Hematopoietic multipotent progenitor cell (in vitro differentiated cells): ENCODE data around the gene POLD1. TPM values are rescaled to one million over a fixed set of nuclear protein-coding genes. Genes with fewer than 3 reads are reported as not detected.

Experiments used
- DNase-seq, 3 donors: peaks; one replicate each; pipeline ENCODE4 v3.0.0-alpha.2; 2011 to 2015; ENCODE audit warnings: low read depth in 2 of 3, low spot score in 2 of 3
- total RNA-seq: library from RNA; depleted of rRNA; stranded (reverse); fragments of >200 nt; gene quantifications from one replicate; pipeline ENCODE4 v1.2.3, GENCODE V29; 2012

Gene POLD1
- total RNA-seq, 1 donor, result 85.6 TPM

- DNase-seq, result peak; percentile 36 to 82 (median 72)
These were observed 77.1 kb downstream of the POLD1 start for GRCh38 chr19:50461066-50461875.

- no peak for DNase-seq
These were observed 78.8 kb downstream of the POLD1 start for GRCh38 chr19:50462970-50463369.

- DNase-seq, result no peak
These were observed 80.2 kb downstream of the POLD1 start for GRCh38 chr19:50464348-50464747.

- no peak for DNase-seq
These were observed 80.9 kb downstream of the POLD1 start for GRCh38 chr19:50465000-50465399.

- no peak for DNase-seq
These were observed 82.0 kb downstream of the POLD1 start for GRCh38 chr19:50465986-50466705.

- DNase-seq, result no peak
These were observed 82.5 kb downstream of the POLD1 start for GRCh38 chr19:50466706-50467039.

GRCh38 chr19:50467566-50467965 lies 83.4 kb downstream of the POLD1 start:
- DNase-seq, result no peak

Other genes with a start within 250 kb of the POLD1 start
- not detected for gene IZUMO2, start 221.1 kb upstream of the POLD1 start, total RNA-seq
- under 0.01 TPM for gene MYH14, start 180.7 kb upstream of the POLD1 start, total RNA-seq
- 0.27 TPM for gene KCNC3, start 55.0 kb upstream of the POLD1 start, total RNA-seq
- 0.27 TPM for gene NAPSA, start 18.7 kb upstream of the POLD1 start, total RNA-seq
- gene NR1H2, start 7.9 kb upstream of the POLD1 start, total RNA-seq, result 127 TPM
- 2.4 TPM for gene SPIB, start 34.6 kb downstream of the POLD1 start, total RNA-seq
- gene MYBPC2, start 48.5 kb downstream of the POLD1 start, total RNA-seq, result 0.27 TPM
- gene EMC10, start 92.2 kb downstream of the POLD1 start, total RNA-seq, result 80.0 TPM
- 1.1 TPM for gene GARIN5A, start 92.5 kb downstream of the POLD1 start, total RNA-seq
- 11.8 TPM for gene JOSD2, start 126.8 kb downstream of the POLD1 start, total RNA-seq
- gene ASPDH, start 129.6 kb downstream of the POLD1 start, total RNA-seq, result not detected
- under 0.01 TPM for gene LRRC4B, start 184.1 kb downstream of the POLD1 start, total RNA-seq